ENCODE measurements around the gene CLEC20A.

CLEC20A gene

DNA sequence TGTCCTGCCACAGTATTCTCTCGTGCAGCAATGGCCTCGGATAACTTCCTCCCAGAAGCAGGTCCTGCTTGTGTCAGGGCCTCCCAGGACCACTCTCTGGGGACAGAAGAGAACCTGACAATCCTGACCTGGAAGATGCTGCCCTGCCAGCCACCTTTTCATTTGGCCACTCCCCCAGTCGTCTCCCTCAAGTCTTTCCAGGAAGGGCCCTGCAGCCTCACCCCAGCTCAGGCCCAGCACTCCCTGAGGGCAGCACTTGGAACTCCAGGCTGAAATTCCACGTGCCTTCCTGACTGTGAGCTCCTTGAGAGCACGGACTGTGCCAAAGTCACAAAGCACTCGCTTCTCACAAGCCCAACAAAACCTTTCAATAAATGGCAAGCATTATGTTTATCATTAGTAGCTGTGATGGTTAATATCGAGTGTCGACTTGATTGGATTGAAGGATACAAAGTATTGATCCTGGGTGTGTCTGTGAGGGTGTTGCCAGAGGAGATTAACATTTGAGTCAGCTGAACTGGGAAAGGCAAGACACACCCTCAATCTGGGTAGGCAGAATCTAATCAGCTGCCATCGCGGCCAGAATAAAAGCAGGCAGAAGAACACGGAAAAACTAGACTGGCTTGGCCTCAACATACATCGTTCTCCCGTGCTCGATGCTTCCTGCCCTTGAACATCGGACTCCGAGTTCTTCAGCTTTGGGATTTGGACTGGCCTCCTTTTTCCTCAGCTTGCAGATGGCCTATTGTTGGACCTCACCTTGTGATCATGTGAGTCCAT is 2.3 kb upstream of the CLEC20A start:
- no peak for DNase-seq

DNA sequence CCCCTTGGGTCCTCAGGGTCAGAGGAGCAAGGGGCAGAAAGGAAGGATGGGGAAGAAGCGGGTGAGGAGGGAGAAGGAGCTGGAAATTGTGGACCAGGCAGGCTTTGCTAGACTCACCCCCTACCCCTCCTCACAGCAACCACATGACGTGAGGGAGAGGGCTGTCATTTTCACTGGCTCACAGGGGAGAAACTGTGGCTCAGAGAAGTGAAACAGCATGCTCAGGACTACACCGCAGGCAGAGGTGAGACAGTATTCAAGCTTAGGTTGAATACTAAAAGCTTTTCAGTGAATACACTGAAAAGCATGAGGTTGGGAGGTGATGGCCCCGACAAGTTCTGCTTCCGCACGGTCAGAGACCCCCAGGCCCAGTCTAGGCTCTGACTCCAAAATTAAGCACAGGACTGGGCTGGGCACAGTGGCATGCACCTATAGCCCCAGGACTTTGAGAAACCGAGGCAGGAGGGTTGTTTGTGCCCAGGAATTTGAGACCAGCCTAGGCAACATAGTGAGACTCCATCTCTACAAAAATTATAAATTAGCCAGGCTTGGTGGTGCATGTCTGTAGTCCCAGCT is 1.2 kb upstream of the CLEC20A start:
- no peak for DNase-seq

GRCh38 chr1:178495741-178496409 is 889 bp downstream of the CLEC20A start:
- no peak for DNase-seq

GRCh38 chr1:178495158-178495557 is 1.6 kb downstream of the CLEC20A start:
- DNase-seq: no peak

- no peak for DNase-seq
Measured at GRCh38 chr1:178494569-178494971, 2.2 kb downstream of the CLEC20A start.

DNA sequence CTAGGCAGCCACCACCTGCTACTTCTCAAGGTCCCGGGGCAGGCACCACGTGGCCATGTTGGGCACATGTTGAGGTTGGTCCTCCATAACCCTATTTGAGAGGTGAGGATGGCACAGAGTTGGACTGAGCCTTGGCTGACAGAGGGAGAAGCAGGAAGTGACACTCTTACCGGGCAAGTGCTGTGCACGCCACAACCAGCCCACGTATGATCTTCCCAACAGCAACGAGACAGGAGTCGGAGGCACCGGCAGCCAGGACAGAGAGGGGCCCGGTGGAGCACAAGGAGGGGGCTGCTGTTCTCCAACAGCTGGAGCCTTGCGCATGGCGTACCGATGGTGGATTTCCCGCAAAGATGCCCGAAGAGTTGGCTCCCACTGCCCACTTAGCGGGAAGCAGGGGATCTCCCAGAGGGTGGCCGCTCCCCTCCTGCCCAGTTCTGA is 3.4 kb downstream of the CLEC20A start:
- DNase-seq: no peak

- DNase-seq: no peak
Measured at GRCh38 chr1:178492341-178492740, 4.4 kb downstream of the CLEC20A start.

DNA sequence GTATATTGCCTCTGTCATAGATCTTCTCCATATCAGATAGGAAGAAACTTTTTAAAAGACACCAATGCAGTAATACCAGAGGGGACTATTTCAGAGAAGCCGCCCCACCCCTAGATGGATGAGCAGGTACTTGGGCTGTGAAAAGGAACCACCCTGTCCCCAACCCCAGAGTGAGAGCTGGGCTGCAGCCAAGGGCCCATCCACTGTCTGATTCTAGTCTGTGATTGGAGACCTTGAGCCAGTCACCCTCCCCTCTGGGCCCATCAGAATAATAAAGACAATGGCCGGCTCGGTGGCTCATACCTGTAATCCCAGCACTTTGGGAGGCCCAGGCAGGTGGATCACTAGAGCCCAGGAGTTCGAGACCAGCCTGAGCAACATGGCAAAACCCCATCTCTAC is 5.0 kb downstream of the CLEC20A start:
- DNase-seq: no peak

DNA sequence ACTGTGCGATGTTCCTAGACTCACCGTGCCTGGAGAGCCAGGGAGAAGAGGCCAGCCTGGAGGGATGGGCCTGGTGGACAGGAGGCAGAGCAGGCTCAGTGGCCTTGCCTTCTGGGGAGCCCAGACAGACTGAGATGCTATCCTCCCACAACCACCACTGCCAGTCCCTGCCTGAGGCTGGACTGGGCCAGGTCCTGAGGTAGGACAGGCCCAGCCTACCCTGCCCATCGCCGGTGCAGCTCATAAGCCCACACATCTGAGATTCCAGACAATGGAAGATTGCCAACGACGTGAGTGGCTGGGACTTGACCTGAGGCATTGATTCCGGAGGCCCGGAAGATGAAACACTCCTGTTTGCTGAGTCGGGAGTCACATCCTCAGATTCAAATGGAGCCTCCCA is 5.8 kb downstream of the CLEC20A start:
- no peak for DNase-seq

DNA sequence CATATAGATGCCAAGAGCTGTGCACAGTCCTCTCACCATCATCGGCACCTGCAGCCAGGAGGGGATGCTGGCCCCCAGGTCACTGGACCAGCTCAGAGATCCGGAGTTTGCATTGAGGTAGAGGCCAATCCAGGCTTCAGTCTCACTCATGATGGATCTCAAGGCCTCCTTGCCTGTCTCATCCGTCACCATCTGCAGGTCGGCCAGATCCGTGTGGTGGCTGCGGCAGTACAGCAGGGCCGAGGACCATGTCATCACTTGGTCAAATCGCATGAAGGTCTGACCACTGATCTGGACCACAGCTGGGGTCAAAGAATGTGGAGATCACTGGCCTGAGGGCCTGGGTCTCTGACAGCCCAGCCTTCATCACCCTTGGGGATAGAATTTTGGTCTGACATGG is 6.6 kb downstream of the CLEC20A start:
- DNase-seq: no peak

DNA sequence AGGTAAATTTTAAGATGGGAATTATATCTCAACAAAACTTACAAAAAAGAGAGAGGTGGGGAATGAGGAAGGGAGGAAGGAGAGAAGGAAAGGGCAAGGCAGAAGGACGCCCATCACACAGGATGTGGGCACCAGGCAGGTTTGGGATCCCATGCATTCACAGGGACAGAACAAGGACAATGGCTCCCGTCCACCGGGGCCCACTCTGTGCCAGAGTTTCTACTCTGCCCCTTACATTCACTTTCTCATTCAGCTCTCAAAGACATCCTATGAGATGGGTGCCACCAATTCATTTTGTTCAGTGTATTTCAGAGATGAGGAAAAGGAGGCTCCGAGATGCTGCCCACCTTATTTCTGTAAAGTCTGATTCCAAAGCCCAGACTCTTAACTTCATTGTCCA is 7.4 kb downstream of the CLEC20A start:
- DNase-seq: no peak

- no peak for DNase-seq
Measured at GRCh38 chr1:178488393-178488792, 8.4 kb downstream of the CLEC20A start.

DNA sequence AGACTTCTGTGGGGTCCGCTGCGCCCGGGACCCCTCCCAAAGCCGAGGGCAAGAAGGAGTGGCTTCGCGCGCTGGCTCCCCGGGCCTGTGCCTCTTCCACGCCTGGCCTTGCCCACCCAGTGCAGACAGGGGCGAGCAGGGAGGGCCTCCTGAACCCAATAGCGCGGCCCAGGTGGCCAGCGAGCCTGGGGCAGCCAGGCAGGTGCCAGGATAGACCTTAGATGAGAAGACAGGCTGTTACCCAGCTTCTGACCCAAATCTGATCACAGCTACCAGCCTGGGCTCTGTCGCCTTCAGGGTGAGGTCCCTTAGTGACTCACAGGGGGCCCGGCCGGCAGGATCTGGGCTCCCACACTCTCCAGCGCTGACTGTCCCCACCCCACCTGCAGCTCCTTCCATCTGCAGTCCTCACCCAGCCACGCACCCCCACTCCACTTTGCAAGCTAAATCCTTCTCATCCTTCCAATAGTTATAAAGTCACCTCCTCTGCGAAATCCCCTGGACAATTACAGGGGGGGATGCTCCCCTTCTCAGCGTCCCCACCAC is 9.6 kb downstream of the CLEC20A start:
- no peak for DNase-seq

GRCh38 chr1:178486100-178487069 is 10.4 kb downstream of the CLEC20A start:
- no peak for DNase-seq

DNA sequence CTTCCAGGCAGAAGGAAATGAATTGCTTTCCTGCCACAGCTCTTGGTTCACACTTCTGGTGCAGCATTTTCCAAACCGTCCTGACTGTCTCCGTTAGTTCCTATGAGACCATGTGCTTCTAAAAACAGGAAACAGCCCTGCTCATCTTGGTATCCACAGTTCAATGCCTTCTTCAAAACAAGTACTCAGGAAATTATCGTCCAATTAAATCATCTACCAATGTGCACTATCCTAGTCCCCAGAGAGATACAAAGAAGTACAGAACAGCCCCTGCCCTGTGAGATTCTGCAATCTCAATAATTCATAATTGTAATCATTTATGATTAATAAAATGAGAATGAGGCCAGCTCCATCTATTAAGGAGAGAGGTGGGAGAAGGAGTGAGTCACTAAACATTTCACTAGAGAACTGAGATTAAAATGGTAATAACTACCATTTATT is 11.2 kb downstream of the CLEC20A start:
- peak; percentile 35 to 36 for DNase-seq

DNA sequence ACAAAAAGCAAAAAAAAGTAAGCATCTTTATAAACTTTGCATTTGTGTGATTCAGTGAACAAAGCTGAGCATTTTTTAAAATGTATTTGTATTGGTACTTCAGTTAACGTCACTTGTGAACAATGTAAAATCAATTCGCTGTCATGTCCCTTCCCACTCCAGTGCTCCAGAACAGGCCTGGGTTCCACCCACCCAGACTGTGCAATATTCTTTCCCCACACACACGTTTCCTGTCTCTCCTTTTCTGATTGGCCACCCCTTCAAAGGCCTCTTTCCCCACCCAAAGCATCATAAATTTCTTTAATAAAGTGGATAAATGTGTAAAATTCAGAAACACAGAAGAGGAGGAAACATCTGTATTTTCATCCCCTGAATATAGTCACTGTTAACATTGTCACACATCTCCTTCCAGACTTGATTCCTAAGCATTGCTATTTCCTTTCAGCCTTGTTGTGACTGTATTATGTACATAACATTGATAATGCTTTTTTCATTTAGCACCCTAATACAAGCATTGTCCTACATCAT is 12.0 kb downstream of the CLEC20A start:
- DNase-seq: no peak

- no peak for DNase-seq
Measured at GRCh38 chr1:178483251-178483957, 13.4 kb downstream of the CLEC20A start.

- DNase-seq: no peak
Measured at GRCh38 chr1:178477841-178478240, 18.9 kb downstream of the CLEC20A start.

- no peak for DNase-seq
Measured at GRCh38 chr1:178477373-178477772, 19.4 kb downstream of the CLEC20A start.

DNA sequence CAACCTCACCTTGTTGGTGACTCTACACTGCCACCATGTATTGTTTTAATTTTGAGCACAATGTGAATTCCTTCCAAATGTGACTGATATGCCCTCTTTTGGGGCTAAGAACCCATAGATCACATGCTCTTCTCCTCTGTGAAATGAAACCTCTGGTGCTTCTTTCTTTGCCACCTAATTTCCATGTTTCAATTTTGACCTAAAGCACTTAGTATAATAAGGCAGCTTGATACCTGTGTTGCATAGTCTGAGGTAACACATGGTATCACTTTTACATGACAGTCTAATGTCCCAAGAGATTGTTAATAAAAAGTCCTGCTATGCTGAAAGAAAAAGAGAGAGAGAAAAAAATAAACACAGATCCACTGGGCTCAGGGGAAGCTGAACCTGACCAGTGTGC is 24.2 kb downstream of the CLEC20A start:
- DNase-seq: no peak

DNA sequence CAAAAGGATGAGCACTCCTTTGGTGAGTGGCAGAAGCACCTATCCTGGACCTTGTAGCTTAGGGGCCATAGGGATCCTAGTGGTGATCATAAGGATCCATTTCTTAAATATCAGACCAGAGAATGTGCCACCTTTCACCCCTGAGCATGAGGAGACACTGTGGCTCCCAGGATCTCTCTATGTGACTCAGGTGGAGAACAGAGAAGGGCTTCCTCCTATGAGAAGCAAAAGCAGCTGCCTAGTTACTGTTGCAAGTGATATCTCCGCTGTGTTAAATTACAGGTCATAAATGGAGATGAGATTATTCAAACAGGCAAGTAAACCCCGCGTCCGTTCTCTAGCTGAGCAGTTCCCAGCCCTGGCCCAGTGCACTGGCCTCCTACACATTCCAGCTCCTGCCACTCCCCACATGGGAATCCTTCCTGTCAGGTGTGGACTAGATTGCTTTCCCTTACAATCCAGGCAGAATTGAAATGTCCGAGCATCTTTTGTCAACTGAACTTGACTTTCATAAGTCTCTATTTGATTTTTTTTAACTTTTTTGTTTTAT is 26.3 kb downstream of the CLEC20A start:
- no peak for DNase-seq

All from Kasumi-1 (cell line).